Measurements from ENCODE around the gene QSOX1. TPM values are rescaled to one million over a fixed set of nuclear protein-coding genes. Genes with fewer than 3 reads are reported as not detected.

QSOX1 gene
- total RNA-seq, 1 donor from 2014 or later, result 139 TPM

DNA sequence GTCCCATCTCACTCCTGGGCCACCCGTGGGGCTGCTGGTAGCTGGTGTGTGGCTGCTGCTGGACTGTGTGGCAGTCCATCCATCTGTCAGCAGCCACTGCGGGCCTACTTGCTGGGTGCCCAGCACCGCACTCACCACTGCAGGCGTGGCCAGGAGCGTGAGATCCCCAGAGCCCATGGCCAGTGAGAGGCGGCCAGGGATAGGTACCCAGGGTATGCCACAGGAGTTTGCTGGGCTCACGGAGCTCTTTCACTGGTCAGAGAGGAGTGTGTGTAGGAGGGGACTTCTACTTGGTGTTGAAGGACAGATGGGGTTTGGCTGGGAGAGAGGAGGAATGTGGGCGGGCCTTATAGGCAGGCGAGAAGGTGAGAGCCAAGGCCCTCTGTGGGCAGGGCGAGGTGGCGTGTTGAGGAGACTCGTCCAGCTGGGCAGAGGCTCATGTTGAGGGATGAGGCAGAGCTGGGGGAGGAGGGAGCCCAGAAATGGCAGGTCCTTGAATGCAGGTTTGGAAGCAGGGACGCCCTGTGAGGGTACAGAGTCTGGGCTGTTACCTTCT, 15.0 kb downstream of the QSOX1 start:
- DNase-seq (ENCODE audit: low read depth, low spot score), result no peak

DNA sequence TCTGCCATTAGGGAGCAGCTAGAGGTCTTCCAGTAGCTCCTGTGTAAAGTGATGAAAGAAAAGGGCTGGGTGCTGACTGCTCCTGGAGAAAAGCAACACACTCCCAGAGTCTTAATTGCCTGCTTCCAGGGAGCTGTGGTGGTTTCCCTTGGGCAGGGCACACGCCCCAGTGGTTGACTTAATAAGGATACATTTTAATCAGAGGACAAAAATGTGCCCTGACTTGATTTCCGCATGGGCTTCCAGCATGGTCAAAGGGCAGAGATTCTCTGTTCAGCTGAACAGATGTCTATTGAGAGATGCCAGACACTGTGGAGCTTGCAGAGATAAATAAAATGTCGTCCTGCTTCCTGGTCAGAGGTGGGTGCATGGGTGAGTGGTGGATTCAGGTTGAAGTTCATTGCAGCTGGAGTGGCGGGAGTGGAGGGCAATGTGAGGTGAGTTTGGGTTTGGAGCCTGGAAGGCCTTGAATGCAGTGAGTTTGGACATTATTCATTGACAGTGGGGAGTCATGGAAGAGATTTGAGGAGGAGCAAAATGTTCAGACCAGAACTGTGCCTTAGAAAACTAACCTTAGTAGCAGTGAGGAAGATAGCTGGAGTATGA, 16.0 kb downstream of the QSOX1 start:
- DNase-seq (ENCODE audit: low read depth, low spot score), result no peak

- no peak for DNase-seq (ENCODE audit: low read depth, low spot score)
These were observed 17.0 kb downstream of the QSOX1 start for GRCh38 chr1:180171691-180172090.

GRCh38 chr1:180173451-180173850, 18.8 kb downstream of the QSOX1 start:
- no peak for DNase-seq (ENCODE audit: low read depth, low spot score)

DNA sequence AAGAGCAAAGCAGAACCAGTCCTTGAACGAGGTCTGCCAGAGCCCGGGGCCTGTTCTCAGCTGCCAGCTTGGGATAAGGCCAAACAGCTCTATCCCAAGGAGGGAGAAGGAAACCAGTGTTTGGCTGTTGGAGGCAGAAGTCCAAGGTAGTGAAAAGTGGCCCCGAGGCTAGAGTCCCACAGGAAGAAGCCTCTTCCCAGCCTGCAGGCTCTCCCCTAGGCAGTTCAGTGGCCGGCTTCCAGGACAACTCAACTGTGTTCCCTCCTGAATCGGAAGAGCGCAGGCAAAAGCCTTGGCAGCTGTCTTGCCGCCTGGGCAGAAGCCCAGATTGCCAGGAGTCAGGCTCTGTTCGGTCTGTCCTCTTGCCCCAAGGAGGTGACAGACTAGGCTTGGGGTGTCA, 19.3 kb downstream of the QSOX1 start:
- DNase-seq (ENCODE audit: low read depth, low spot score), result no peak

GRCh38 chr1:180175291-180175690, 20.6 kb downstream of the QSOX1 start:
- DNase-seq (ENCODE audit: low read depth, low spot score), result no peak

DNA sequence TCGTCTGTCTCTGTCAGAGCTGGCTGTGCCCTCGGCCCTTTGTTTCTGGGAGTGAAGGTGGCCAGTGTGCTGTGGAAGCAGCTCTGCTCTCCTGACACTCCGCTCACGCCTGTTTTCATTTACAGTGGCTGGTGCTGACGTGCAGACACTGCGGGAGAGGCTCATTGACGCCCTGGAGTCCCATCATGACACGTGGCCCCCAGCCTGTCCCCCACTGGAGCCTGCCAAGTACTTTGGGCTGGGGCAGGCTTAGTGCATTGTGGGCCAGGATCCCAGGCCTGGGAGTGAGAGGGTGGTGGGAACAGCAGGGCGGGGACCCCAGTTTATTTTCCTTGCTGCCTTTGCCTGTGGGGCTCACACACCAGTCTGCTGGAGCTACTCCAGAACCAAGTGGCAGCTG, 21.1 kb downstream of the QSOX1 start:
- no peak for DNase-seq (ENCODE audit: low read depth, low spot score)

- no peak for DNase-seq (ENCODE audit: low read depth, low spot score)
These were observed 22.3 kb downstream of the QSOX1 start for GRCh38 chr1:180176965-180177364.

GRCh38 chr1:180177931-180178330, 23.3 kb downstream of the QSOX1 start:
- DNase-seq (ENCODE audit: low read depth, low spot score), result no peak

DNA sequence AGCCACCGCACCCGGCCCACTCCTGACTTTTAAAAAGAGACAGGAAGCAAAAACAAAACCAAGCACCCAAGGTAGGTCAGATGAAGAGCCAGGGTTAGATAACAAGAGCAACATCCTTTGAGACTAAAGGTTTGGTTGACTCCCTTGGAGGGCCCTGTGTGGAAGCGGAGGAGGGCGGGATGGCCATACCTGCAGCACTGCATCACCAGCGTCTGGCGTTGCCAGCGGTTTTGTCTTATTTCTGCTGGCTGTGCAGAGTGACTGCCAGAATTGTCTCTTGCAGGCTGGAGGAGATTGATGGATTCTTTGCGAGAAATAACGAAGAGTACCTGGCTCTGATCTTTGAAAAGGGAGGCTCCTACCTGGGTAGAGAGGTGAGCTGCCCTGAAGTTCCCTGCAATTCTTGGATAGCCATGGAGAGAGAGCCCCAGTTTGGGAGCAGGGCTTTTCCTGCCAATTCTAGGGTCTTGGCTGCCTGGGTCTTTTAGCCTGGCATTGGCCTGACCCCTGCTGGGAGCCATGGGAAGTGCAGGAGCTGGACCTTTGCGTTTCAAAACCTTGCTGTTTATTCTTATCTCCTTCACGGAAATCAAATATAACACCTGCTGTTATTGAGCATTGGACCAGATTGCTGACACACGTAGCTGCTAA, 24.0 kb downstream of the QSOX1 start:
- no peak for DNase-seq (ENCODE audit: low read depth, low spot score)

DNA sequence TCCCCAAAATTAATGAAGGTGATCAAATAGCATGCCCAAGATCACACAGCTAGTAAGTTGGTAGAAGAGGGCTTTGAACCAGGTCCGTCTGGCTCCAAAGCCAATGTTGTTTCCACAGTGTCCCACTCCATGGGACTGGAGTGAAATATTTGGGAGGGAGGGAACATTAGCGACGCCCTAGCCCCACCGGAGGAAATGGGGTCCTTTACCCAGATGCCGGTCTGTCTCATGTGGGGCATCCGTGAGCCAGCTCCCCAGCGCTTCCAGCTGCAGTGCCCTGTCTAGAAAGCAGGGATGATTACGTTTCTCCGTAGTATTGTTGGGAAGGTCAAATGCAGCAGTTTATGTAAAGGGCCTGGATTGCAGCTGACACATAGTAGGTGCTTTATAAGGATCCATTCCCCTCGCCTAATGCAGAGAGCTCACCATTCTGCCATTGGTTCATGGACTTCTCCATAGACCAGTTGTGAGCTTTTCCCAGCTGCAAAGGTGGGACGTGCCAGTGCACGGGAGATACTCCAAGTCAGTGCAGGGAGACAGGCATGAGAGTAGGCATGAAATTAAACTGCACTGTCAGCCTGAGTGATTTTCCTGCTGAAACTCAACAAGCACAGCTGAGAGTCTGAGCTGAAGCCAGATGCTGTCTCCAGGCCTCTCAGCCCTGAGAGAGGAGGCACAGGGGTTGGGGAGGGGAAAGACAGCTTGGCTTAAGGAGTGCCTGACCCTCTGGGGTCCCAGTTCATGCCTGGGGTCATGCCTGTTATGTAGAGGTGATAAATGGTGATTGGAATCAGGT, 24.7 kb downstream of the QSOX1 start:
- DNase-seq (ENCODE audit: low read depth, low spot score), result no peak

DNA sequence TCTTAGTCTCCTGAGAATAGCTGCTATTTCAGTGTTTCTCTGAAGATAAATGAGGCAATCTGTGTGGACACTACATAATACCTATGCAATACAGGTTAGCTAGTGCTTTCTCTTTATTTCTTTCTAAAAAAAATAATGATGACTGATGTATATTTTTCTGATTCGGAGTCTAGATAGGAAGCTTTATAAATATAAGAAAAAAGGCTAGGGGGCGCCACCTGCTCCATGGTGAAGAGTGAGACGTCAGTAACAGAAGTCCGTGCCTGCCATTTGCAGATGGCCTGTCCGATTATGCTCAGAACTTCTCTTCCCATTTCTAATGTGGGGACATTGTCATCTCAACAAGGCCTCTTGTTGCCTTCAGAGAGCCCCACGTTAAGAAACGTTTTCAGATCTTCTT, 26.4 kb downstream of the QSOX1 start:
- no peak for DNase-seq (ENCODE audit: low read depth, low spot score)

- no peak for DNase-seq (ENCODE audit: low read depth, low spot score)
These were observed 27.4 kb downstream of the QSOX1 start for GRCh38 chr1:180181996-180182642.

DNA sequence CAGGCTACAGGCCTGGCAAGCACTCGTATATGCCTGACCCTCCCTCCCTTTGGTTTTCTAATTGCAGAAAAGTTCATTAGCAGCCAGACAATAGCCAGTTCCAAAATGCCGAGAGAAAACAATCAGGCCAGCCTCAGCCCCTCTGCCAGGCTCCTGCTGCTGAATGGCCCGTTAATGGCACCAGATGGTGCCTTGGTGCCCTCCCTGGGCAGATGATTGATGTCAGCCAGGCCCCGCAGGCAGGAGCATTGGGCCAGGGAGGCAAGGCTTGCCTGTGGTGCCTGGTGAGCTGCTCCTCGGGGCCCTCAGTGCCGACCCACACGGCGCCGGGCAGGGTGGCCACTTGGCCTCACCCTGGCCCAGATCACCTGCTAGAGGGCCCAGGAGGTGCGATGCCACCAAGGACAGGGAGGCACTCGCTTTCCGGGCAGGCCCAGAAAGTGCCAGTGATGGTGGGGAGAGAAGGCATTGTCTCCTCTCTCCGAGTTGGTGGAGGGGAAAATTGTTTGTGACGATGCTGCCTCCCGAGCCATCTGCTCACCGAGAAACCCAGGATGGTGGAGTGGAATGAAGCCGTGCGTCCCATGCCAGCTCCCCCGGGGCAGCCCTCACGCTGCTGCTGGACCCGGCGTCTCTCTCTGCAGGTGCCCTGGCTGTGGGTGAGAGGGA, 28.1 kb downstream of the QSOX1 start:
- DNase-seq (ENCODE audit: low read depth, low spot score), result no peak

- DNase-seq (ENCODE audit: low read depth, low spot score), result no peak
These were observed 28.8 kb downstream of the QSOX1 start for GRCh38 chr1:180183426-180183825.

DNA sequence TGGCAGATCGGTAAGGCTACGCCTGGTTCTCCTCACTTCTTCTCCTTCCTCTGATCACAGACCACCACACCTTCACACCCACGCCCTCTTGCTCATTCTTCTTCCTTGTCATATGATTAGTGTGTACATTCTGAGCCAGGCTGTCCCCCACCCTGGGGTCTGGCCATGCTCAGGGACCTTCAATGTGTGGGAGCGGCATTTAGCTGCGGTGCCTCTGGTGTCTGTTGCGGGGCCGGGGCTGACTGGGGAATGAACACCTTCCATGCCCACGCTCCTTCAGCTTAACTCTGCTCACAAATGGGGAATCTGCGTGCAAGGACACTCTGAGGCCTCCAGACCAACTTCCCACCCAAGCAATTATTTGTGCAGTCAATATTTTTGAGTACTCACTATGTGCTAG, 29.4 kb downstream of the QSOX1 start:
- no peak for DNase-seq (ENCODE audit: low read depth, low spot score)

DNA sequence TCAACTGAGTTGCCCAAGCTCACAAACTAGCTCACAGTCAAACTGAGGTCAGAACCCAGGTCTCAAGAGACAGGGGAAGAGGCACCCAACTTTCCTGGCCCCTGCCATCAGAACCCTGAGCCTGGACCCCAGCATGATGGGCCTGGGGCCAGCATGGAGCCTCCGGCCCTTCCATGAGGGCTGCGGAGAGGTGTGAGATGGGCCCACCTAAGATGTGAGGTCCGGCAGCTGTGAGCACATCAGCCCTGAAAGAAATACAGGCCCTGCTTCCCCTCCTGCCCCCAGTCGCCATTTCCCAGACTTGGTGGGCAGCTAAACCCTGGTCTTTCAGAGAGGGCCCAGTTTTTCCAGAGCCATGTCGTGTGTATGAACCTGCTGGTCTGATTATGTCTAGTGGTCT, 30.6 kb downstream of the QSOX1 start:
- no peak for DNase-seq (ENCODE audit: low read depth, low spot score)

- DNase-seq (ENCODE audit: low read depth, low spot score), result no peak
These were observed 31.4 kb downstream of the QSOX1 start for GRCh38 chr1:180185971-180186645.

DNA sequence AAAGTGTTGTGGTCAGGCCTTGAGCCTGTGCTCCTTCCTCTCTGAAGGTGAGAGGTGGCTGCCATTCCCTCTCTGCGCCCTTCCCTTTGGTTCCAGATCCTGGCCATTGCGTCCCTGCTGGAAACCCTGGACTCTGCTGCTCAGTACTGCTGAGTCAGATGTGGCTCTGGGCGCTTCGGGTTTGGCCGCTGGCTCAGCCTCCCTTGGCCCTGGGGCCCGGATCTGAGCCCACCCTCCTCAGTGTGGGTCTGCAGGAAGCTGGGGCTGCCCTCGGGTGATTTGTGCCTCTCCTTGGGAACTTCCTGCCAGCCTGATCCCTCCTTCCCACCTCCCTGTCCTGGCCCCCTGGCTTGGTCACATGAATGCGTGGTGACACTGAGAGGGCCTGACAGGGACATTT, 32.2 kb downstream of the QSOX1 start:
- no peak for DNase-seq (ENCODE audit: low read depth, low spot score)

GRCh38 chr1:180187626-180188025, 33.0 kb downstream of the QSOX1 start:
- no peak for DNase-seq (ENCODE audit: low read depth, low spot score)

- DNase-seq (ENCODE audit: low read depth, low spot score), result no peak
These were observed 33.4 kb downstream of the QSOX1 start for GRCh38 chr1:180188091-180188506.
